ENCODE results near the gene NACC2. TPM values are rescaled to one million over a fixed set of nuclear protein-coding genes. Genes with fewer than 3 reads are reported as not detected.

The NACC2 gene
- total and polyA plus RNA-seq, 2 experiments from 2014 or later, result 4.4 to 12.0 TPM

- DNase-seq (ENCODE audit: low read depth in 1 of 2, low spot score in 1 of 2), result no peak
- H3K27ac ChIP-seq, result no peak overlapping the region
- no peaks in the 10 kb centered on the region for H3K36me3 ChIP-seq
- H3K9me3 ChIP-seq (ENCODE audit: low read depth), result no peaks in the 10 kb centered on the region
- peaks cover 9% of the 10 kb centered on the region for H3K4me1 ChIP-seq (ENCODE audit: low read depth)
- peaks cover 38% of the 10 kb centered on the region for H3K27me3 ChIP-seq
- no peak overlapping the region for H3K4me3 ChIP-seq
- TF ChIP-seq CTCF (IDR thresholded peaks at IDR 0.05; ENCODE audit: low read depth, low read length), result no peak
Measured at GRCh38 chr9:136048560-136049411, 46.3 kb downstream of the NACC2 start.

GRCh38 chr9:136047775-136048559 is 47.1 kb downstream of the NACC2 start:
- DNase-seq (ENCODE audit: low read depth in 1 of 2, low spot score in 1 of 2), result no peak
- Histone ChIP-seq H3K36me3 (no peaks in the 10 kb centered on the region), H3K9me3 (ENCODE audit: low read depth) (no peaks in the 10 kb centered on the region), H3K4me3 (no peak overlapping the region), H3K27me3 (peaks cover 29% of the 10 kb centered on the region), H3K27ac (no peak overlapping the region), H3K4me1 (ENCODE audit: low read depth) (peaks cover 9% of the 10 kb centered on the region)
- TF ChIP-seq CTCF (IDR thresholded peaks at IDR 0.05; ENCODE audit: low read depth, low read length), result no peak

- no peak for TF ChIP-seq CTCF (IDR thresholded peaks at IDR 0.05; ENCODE audit: low read depth, low read length)
- H3K4me3 ChIP-seq, result no peak overlapping the region
- peaks cover 4% of the 10 kb centered on the region for H3K4me1 ChIP-seq (ENCODE audit: low read depth)
- no peaks in the 10 kb centered on the region for H3K9me3 ChIP-seq (ENCODE audit: low read depth)
- H3K36me3 ChIP-seq, result no peaks in the 10 kb centered on the region
- no peak overlapping the region for H3K27ac ChIP-seq
- DNase-seq (ENCODE audit: low read depth in 1 of 2, low spot score in 1 of 2), result no peak
- H3K27me3 ChIP-seq, result peaks cover 22% of the 10 kb centered on the region
Measured at GRCh38 chr9:136047076-136047774, 47.9 kb downstream of the NACC2 start.

- Histone ChIP-seq H3K36me3 (no peaks in the 10 kb centered on the region), H3K4me1 (ENCODE audit: low read depth) (no peaks in the 10 kb centered on the region), H3K27ac (no peak overlapping the region), H3K27me3 (peaks cover 16% of the 10 kb centered on the region), H3K9me3 (ENCODE audit: low read depth) (no peaks in the 10 kb centered on the region), H3K4me3 (no peak overlapping the region)
- TF ChIP-seq CTCF (IDR thresholded peaks at IDR 0.05; ENCODE audit: low read depth, low read length), result no peak
- no peak for DNase-seq (ENCODE audit: low read depth in 1 of 2, low spot score in 1 of 2)
Measured at GRCh38 chr9:136046554-136046920, 48.6 kb downstream of the NACC2 start.

All from cardiac muscle cell (in vitro differentiated cells and primary cell).